Upper lobe of left lung (tissue), 4 donors: Measurements from ENCODE around the gene KANSL1.

Experiments
- POLR2A ChIP-seq, 4 donors: fragments of 450-650 bp; IDR thresholded peaks; one replicate each; pipeline ENCODE4 v1.5.1; 2016 to 2017; ENCODE audit warnings: antibody characterized with exemption in 4 of 4, mild to moderate bottlenecking in 2 of 4
- POLR2AphosphoS5 ChIP-seq, 2 donors: sonication (generic); formaldehyde crosslinking; IDR thresholded peaks; one replicate each; pipeline ENCODE4 v1.5.1; 2017; ENCODE audit warnings: antibody characterized with exemption in 2 of 2
- TF ChIP-seq, protein P1 (sequence below), 6 experiments: fragments of 450-650 bp in 4 of 6; fragments of 200-600 bp in 2 of 6; sonication (generic) in 2 of 6; IDR thresholded peaks; one replicate each; pipeline ENCODE4 v1.5.1; 2016 to 2019; ENCODE audit warnings: antibody characterized with exemption in 6 of 6

DNA sequence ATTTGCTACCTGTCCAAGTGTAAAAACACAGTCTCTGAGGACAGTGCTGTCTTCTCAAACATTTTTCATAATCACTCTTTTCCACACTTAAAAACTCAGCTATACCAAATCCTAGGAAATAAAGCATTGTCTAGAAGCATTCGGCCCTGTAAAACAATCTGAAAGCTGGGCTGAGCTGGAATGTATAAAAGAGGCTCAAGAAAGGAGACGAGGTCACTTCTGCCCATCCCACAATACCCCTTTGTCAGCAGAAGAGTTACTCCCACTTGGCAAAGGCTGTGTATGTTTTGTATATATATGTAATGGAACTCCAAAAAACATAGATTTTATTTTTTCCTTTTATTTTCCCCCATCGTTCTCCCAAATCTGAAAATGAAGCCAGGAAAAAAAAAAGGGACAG lies 150.3 kb downstream of the KANSL1 start:
- TF ChIP-seq, protein P1, sequence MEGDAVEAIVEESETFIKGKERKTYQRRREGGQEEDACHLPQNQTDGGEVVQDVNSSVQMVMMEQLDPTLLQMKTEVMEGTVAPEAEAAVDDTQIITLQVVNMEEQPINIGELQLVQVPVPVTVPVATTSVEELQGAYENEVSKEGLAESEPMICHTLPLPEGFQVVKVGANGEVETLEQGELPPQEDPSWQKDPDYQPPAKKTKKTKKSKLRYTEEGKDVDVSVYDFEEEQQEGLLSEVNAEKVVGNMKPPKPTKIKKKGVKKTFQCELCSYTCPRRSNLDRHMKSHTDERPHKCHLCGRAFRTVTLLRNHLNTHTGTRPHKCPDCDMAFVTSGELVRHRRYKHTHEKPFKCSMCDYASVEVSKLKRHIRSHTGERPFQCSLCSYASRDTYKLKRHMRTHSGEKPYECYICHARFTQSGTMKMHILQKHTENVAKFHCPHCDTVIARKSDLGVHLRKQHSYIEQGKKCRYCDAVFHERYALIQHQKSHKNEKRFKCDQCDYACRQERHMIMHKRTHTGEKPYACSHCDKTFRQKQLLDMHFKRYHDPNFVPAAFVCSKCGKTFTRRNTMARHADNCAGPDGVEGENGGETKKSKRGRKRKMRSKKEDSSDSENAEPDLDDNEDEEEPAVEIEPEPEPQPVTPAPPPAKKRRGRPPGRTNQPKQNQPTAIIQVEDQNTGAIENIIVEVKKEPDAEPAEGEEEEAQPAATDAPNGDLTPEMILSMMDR (IDR thresholded peaks at IDR 0.05) = no peak
- TF ChIP-seq POLR2A (IDR thresholded peaks at IDR 0.05) (no peak), POLR2AphosphoS5 (IDR thresholded peaks at IDR 0.05) (no peak)
